IMR-90 (cell line): Measurements from ENCODE around the gene S1PR4. TPM values are rescaled to one million over a fixed set of nuclear protein-coding genes. Genes with fewer than 3 reads are reported as not detected.

Source experiments
- ATAC-seq: fragments of 200-7000 bp; cut with Tn5 transposase; 2 replicates; pipeline ENCODE4 v1.9.1; 2020; ENCODE audit warnings: low read depth, mild to moderate bottlenecking, moderate library complexity
- BruUV-seq: library from RNA; stranded (reverse); fragments of 400-500 nt; replicated peaks from 2 replicates; lab custom pipeline; 2021; lab: Mats Ljungman, UMichigan
- CTCF ChIA-PET: fragments of 300-600 bp; formaldehyde crosslinking; extraction: SDS; loops from one replicate; lab custom pipeline; 2021; ENCODE audit warnings: antibody characterized with exemption; lab: Yijun Ruan, JAX
- POLR2A ChIA-PET: fragments of 300-600 bp; sonication (Branson Sonifier 250); formaldehyde crosslinking; loops from one replicate; lab custom pipeline; 2022; ENCODE audit warnings: antibody characterized with exemption; ENCODE audit not compliant: unreplicated experiment; lab: Charles Lee
- DNase-seq: peaks from one replicate; pipeline ENCODE4 v3.0.0; 2013
- H2AFZ ChIP-seq: replicated peaks from 2 replicates; pipeline ENCODE3; 2013; ENCODE audit warnings: low read length, mild to moderate bottlenecking; ENCODE audit not compliant: poor library complexity
- H2AK5ac ChIP-seq: 2 replicates; pipeline ENCODE4 v1.6.1; 2013; ENCODE audit warnings: low read depth, low read length, inconsistent platforms
- H2AK9ac ChIP-seq: replicated peaks from 2 replicates; pipeline ENCODE3; 2013; ENCODE audit warnings: mild to moderate bottlenecking, low read depth, low read length, moderate library complexity; ENCODE audit not compliant: poor library complexity
- H2BK120ac ChIP-seq: 2 replicates; pipeline ENCODE4 v1.6.1; 2013; ENCODE audit warnings: low read depth, low read length, inconsistent platforms
- H2BK15ac ChIP-seq: 3 replicates; pipeline ENCODE4 v1.6.1; 2013; ENCODE audit warnings: low read depth, low read length, inconsistent platforms
- H2BK20ac ChIP-seq: 2 replicates; pipeline ENCODE4 v1.6.1; 2013; ENCODE audit warnings: low read depth, mild to moderate bottlenecking, inconsistent platforms, low read length, moderate library complexity
- H2BK5ac ChIP-seq: 2 replicates; pipeline ENCODE4 v1.6.1; 2013; ENCODE audit warnings: mild to moderate bottlenecking, low read depth, low read length, inconsistent platforms; ENCODE audit not compliant: poor library complexity, severe bottlenecking
- H3K14ac ChIP-seq: replicated peaks from 2 replicates; pipeline ENCODE4 v1.6.1; 2013; ENCODE audit warnings: low read depth, low read length, inconsistent platforms
- H3K18ac ChIP-seq: 2 replicates; pipeline ENCODE4 v1.6.1; 2013; ENCODE audit warnings: low read depth, low read length, control low read depth
- H3K23ac ChIP-seq: 2 replicates; pipeline ENCODE4 v1.6.1; 2013; ENCODE audit warnings: low read depth, low read length, inconsistent platforms
- H3K27ac ChIP-seq: 2 replicates; pipeline ENCODE4 v1.5.1; 2013; ENCODE audit warnings: mild to moderate bottlenecking, control low read depth, low read length; ENCODE audit not compliant: insufficient read depth
- H3K27me3 ChIP-seq: 2 replicates; pipeline ENCODE4 v1.6.1; 2013; ENCODE audit warnings: low read length; ENCODE audit not compliant: control insufficient read depth, insufficient read depth
- H3K36me3 ChIP-seq: 2 replicates; pipeline ENCODE4 v1.6.1; 2013; ENCODE audit warnings: low read length, mixed read lengths; ENCODE audit not compliant: control insufficient read depth, insufficient read depth
- H3K4ac ChIP-seq: 2 replicates; pipeline ENCODE4 v1.6.1; 2013; ENCODE audit warnings: low read depth, low read length, inconsistent platforms
- H3K4me1 ChIP-seq: 2 replicates; pipeline ENCODE4 v1.6.1; 2013; ENCODE audit warnings: low read length, mixed read lengths; ENCODE audit not compliant: control insufficient read depth, insufficient read depth
- H3K4me2 ChIP-seq: 2 replicates; pipeline ENCODE4 v1.6.1; 2013; ENCODE audit warnings: low read depth, mild to moderate bottlenecking, control low read depth, low read length, moderate library complexity
- H3K4me3 ChIP-seq: 2 replicates; pipeline ENCODE4 v1.5.1; 2013; ENCODE audit warnings: low read depth, mild to moderate bottlenecking, control low read depth, low read length, moderate library complexity; ENCODE audit not compliant: insufficient read depth
- H3K56ac ChIP-seq: 2 replicates; pipeline ENCODE4 v1.6.1; 2013; ENCODE audit warnings: low read length, inconsistent platforms; ENCODE audit not compliant: insufficient read depth; ENCODE audit errors: extremely low read depth
- H3K79me1 ChIP-seq, 2 experiments: 2 replicates each; pipeline ENCODE4 v1.6.1; 2013; ENCODE audit warnings: low read length in 2 of 2, inconsistent platforms in 1 of 2, low read depth in 1 of 2
- H3K9ac ChIP-seq: 2 replicates; pipeline ENCODE4 v1.6.1; 2013; ENCODE audit warnings: low read depth, low read length, control low read depth
- H3K9me1 ChIP-seq: 2 replicates; pipeline ENCODE4 v1.6.1; 2013; ENCODE audit warnings: low read length, inconsistent platforms; ENCODE audit not compliant: insufficient read depth
- H3K9me3 ChIP-seq: 2 replicates; pipeline ENCODE4 v1.6.1; 2013; ENCODE audit warnings: low read length; ENCODE audit not compliant: control insufficient read depth, insufficient read depth
- H4K20me1 ChIP-seq: 2 replicates; pipeline ENCODE4 v1.6.1; 2013; ENCODE audit warnings: low read length, inconsistent platforms; ENCODE audit not compliant: insufficient read depth
- H4K5ac ChIP-seq: 2 replicates; pipeline ENCODE4 v1.6.1; 2013; ENCODE audit warnings: mild to moderate bottlenecking, low read depth, low read length, control low read depth
- H4K8ac ChIP-seq, 2 experiments: 2 replicates each; pipeline ENCODE4 v1.6.1; 2013; ENCODE audit warnings: low read depth in 2 of 2, low read length in 2 of 2, control low read depth in 1 of 2, inconsistent platforms in 1 of 2
- H4K91ac ChIP-seq: 2 replicates; pipeline ENCODE4 v1.6.1; 2013; ENCODE audit warnings: low read depth, low read length, inconsistent platforms; ENCODE audit not compliant: insufficient read depth
- CEBPB ChIP-seq: IDR thresholded peaks from 2 replicates; pipeline ENCODE4 v1.6.1; 2012; ENCODE audit warnings: low read depth, low read length, improper control_type of control experiment
- ELK1 ChIP-seq: fragments of 150-350 bp; IDR thresholded peaks from 2 replicates; pipeline ENCODE4 v1.6.1; 2016; ENCODE audit warnings: low read depth, mild to moderate bottlenecking, low read length, moderate library complexity, borderline replicate concordance
- FOS ChIP-seq: fragments of 150-350 bp; IDR thresholded peaks from 2 replicates; pipeline ENCODE4 v1.6.1; 2016; ENCODE audit warnings: low read depth, low read length
- MAFK ChIP-seq: IDR thresholded peaks from 2 replicates; pipeline ENCODE4 v1.6.1; 2012; ENCODE audit warnings: low read depth, low read length, improper control_type of control experiment
- MAZ ChIP-seq: IDR thresholded peaks from 2 replicates; pipeline ENCODE4 v1.6.1; 2012; ENCODE audit warnings: low read depth, mild to moderate bottlenecking, low read length, improper control_type of control experiment, moderate library complexity, borderline replicate concordance
- MXI1 ChIP-seq: IDR thresholded peaks from 2 replicates; pipeline ENCODE4 v1.6.1; 2012; ENCODE audit warnings: low read depth, mild to moderate bottlenecking, low read length, moderate library complexity, borderline replicate concordance
- NFE2L2 ChIP-seq: fragments of 150-350 bp; IDR thresholded peaks from 2 replicates; pipeline ENCODE4 v1.6.1; 2016; ENCODE audit warnings: low read depth, mild to moderate bottlenecking, low read length
- POLR2A ChIP-seq: IDR thresholded peaks from 2 replicates; pipeline ENCODE4 v1.6.1; 2012; ENCODE audit warnings: mild to moderate bottlenecking, low read depth, low read length
- RAD21 ChIP-seq: IDR thresholded peaks from 2 replicates; pipeline ENCODE4 v1.6.1; 2012; ENCODE audit warnings: low read length, improper control_type of control experiment
- RCOR1 ChIP-seq: IDR thresholded peaks from 2 replicates; pipeline ENCODE4 v1.6.1; 2012; ENCODE audit warnings: mild to moderate bottlenecking, low read length, improper control_type of control experiment; ENCODE audit not compliant: insufficient replicate concordance
- RFX5 ChIP-seq: IDR thresholded peaks from 2 replicates; pipeline ENCODE4 v1.8.0; 2012; ENCODE audit warnings: low read depth, mild to moderate bottlenecking, low read length, moderate library complexity
- SMC3 ChIP-seq: fragments of 150-350 bp; IDR thresholded peaks from 2 replicates; pipeline ENCODE4 v1.6.1; 2016; ENCODE audit warnings: low read depth, mild to moderate bottlenecking, antibody characterized with exemption, low read length, moderate library complexity
- USF2 ChIP-seq: fragments of 150-350 bp; IDR thresholded peaks from 2 replicates; pipeline ENCODE4 v1.6.1; 2017; ENCODE audit warnings: mild to moderate bottlenecking, antibody characterized with exemption, low read length, low read depth
- WGBS, 2 experiments: methylation state at CpG; one replicate each; pipeline versions ENCODE4 v1.1.5 to v1.1.7; 2013; ENCODE audit warnings: missing lambda C conversion rate in 2 of 2; ENCODE audit not compliant: insufficient read length in 1 of 2; ENCODE audit errors: extremely low coverage in 2 of 2; 5-methylcytosine and 5-hydroxymethylcytosine counted together
- dilution Hi-C: fragments of 300-500 bp; cut with HindIII; formaldehyde crosslinking; loops from one replicate; pipeline ENCODE4 v1.14.3; 2018; ENCODE audit warnings: low sequenced_read_pairs; ENCODE audit not compliant: unreplicated experiment
- in situ Hi-C: fragments of 300-500 bp; cut with MboI; formaldehyde crosslinking; loops from 3 replicates; pipeline ENCODE4 v1.14.3; 2019; ENCODE audit warnings: low sequenced_read_pairs, inconsistent platforms, mixed read lengths
- intact Hi-C: fragments of 100-400 bp; cut with micrococcal nuclease; formaldehyde crosslinking; loops from 2 replicates; pipeline ENCODE4 v1.10.0; 2022
- polyA plus RNA-seq, 3 experiments: library from polyadenylated mRNA; depleted of rRNA; stranded (reverse); fragments of >200 nt; gene quantifications; 2 replicates each; pipeline ENCODE4 v1.2.3, GENCODE V29; 2012; ENCODE audit warnings: low replicate concordance in 1 of 3
- total RNA-seq: library from RNA; depleted of rRNA; stranded (reverse); fragments of >200 nt; gene quantifications from 2 replicates; pipeline ENCODE4 v1.2.3, GENCODE V29; 2012

S1PR4 gene
- total and polyA plus RNA-seq, 2 of the 4 experiments (the other 2 are of a cell fraction), result not detected

GRCh38 chr19:3148503-3148902, 30.1 kb upstream of the S1PR4 start:
- Histone ChIP-seq H3K36me3 (no peaks in the 10 kb centered on the region), H3K9me3 (no peaks in the 10 kb centered on the region), H2AFZ (no peak overlapping the region), H3K4ac (no peak overlapping the region), H2AK9ac (no peak overlapping the region), H4K91ac (no peak overlapping the region), H2BK15ac (no peak overlapping the region), H2AK5ac (no peak overlapping the region), H3K18ac (no peak overlapping the region), H3K4me1 (no peaks in the 10 kb centered on the region), H3K79me1 (no peaks in the 10 kb centered on the region), H2BK120ac (no peak overlapping the region), H4K20me1 (no peaks in the 10 kb centered on the region; the same call in 1 of the 2 replicates), H3K9me1 (peaks cover 6% of the 10 kb centered on the region; the same call in 1 of the 2 replicates), H3K14ac (no peak overlapping the region), H3K27ac (no peak overlapping the region), H3K23ac (no peak overlapping the region), H2BK20ac (no peak overlapping the region), H3K27me3 (no peaks in the 10 kb centered on the region), H3K4me3 (no peak overlapping the region), H2BK5ac (no peak overlapping the region), H3K56ac (no peak overlapping the region), H4K5ac (no peak overlapping the region), H4K8ac (no peak overlapping the region), H3K9ac (no peak overlapping the region), H3K4me2 (no peak overlapping the region)
- BruUV-seq, result no TSS peak
- dilution Hi-C loops, result no loop called here
- POLR2A ChIA-PET, result no interaction called here
- no peak for ATAC-seq
- DNase-seq, result no peak
- in situ Hi-C loops, result no loop called here
- intact Hi-C loops, result no loop called here
- CTCF ChIA-PET, result no interaction called here
- 83% methylated on average over 15 of the region's 20 CpGs; no CpG with 5 or more reads in 1 of the 2 experiments for WGBS, 2 experiments
- TF ChIP-seq MXI1 (no peak), RCOR1 (no peak), RFX5 (no peak), RAD21 (no peak), NFE2L2 (no peak), CEBPB (no peak), MAZ (no peak), FOS (no peak), POLR2A (no peak), USF2 (no peak), MAFK (no peak), ELK1 (no peak), SMC3 (no peak)
